NCI-H187 (cell line): ENCODE measurements around the gene MCU.
"Not testable (repeated sequence)": the region's sequence is repeated elsewhere in the genome, so short reads cannot be mapped to it uniquely, and the experiment has no call there.

Source experiments
- DNase-seq, 2 experiments: peaks; one replicate each; lab custom pipeline; 2025; lab: John Stamatoyannopoulos, UW

MCU gene

GRCh38 chr10:72730479-72730878 is 38.5 kb downstream of the MCU start:
- no peak for DNase-seq

- DNase-seq, result no peak
Measured at GRCh38 chr10:72731916-72732419, 40.0 kb downstream of the MCU start.

- no peak for DNase-seq
Measured at GRCh38 chr10:72732521-72732920, 40.6 kb downstream of the MCU start.

GRCh38 chr10:72733989-72734388 is 42.0 kb downstream of the MCU start:
- no peak for DNase-seq

GRCh38 chr10:72735288-72735936 is 43.5 kb downstream of the MCU start:
- DNase-seq, result no peak

- DNase-seq, result no peak
Measured at GRCh38 chr10:72736176-72736827, 44.4 kb downstream of the MCU start.

GRCh38 chr10:72736828-72737220 is 44.9 kb downstream of the MCU start:
- DNase-seq, result no peak

GRCh38 chr10:72737357-72737756 is 45.4 kb downstream of the MCU start:
- DNase-seq, result not testable (repeated sequence)

- no peak for DNase-seq
Measured at GRCh38 chr10:72738486-72738885, 46.5 kb downstream of the MCU start.

GRCh38 chr10:72740528-72740927 is 48.6 kb downstream of the MCU start:
- no peak for DNase-seq

GRCh38 chr10:72742092-72742491 is 50.1 kb downstream of the MCU start:
- no peak for DNase-seq

- DNase-seq, result no peak
Measured at GRCh38 chr10:72742797-72743196, 50.9 kb downstream of the MCU start.

GRCh38 chr10:72744566-72744965 is 52.6 kb downstream of the MCU start:
- no peak for DNase-seq

- DNase-seq, result no peak
Measured at GRCh38 chr10:72746426-72747363, 54.8 kb downstream of the MCU start.

GRCh38 chr10:72747521-72747920 is 55.6 kb downstream of the MCU start:
- DNase-seq, result no peak

GRCh38 chr10:72753760-72754231 is 61.9 kb downstream of the MCU start:
- no peak for DNase-seq

- no peak for DNase-seq
Measured at GRCh38 chr10:72754275-72755032, 62.5 kb downstream of the MCU start.

- DNase-seq, result no peak
Measured at GRCh38 chr10:72756674-72757385, 64.9 kb downstream of the MCU start.

GRCh38 chr10:72757732-72758131 is 65.8 kb downstream of the MCU start:
- no peak for DNase-seq

GRCh38 chr10:72758930-72759329 is 67.0 kb downstream of the MCU start:
- DNase-seq, result not testable (repeated sequence)

GRCh38 chr10:72759584-72759983 is 67.6 kb downstream of the MCU start:
- DNase-seq, result no peak
